ENCODE results near the gene FLNB. TPM values are rescaled to one million over a fixed set of nuclear protein-coding genes. Genes with fewer than 3 reads are reported as not detected.
A peak's percentile ranks its signal among the peaks of the same experiment; 100 is the strongest.
"Not testable (repeated sequence)": the region's sequence is repeated elsewhere in the genome, so short reads cannot be mapped to it uniquely, and the experiment has no call there.

Gene FLNB
- total RNA-seq, 2 experiments from 2014 or later = 23.1 to 26.0 TPM

DNA sequence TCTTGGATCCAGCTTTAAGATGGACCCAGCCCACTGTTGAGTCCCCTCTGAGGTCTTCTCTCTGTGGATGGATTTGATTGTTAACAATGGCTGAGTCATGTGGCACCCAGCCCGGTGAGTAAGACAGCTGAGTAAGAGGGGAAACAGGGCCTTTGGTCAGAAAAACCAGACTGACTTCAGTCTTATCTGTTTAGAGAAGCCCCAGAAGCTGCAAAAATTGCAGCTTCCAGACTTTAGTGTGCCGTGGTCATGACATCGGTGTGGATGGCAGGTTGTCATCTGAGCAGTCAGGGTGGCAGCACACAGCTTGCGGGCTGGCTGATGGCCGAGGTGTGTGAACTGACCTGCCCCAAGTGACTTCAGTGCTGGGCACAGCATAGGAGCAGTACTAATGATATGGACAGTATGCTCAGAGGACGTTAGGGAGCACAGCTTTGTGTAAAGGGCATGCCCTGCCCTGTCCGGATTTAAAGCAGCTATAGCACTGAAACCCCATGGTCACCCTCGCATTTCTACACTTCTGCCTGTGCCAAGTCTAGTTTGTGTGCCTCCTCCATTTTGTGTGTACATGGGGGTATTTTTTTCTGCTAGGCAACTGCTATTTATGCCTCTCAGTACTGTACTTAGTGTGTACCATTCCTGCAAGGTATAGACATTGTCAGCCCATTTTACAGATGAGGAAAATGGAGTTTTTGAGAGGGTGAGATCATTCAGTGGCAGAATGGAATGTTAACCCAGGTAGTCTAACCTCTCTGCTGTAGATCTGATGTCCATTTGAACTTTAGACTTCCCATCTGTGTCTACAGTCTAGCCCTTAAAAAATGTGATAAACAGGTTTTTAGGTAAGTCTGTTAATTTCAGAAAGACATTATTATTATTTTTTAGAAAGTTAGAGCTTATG lies 44.4 kb downstream of the FLNB start:
- DNase-seq = peak; percentile 77
- intact Hi-C loops (cut with micrococcal nuclease) = loop anchor here (1.0 kb wide), 2 partner anchors 17 to 30 kb away; no protein-coding TSS in a partner anchor
- Mint-ChIP-seq H3K27ac (peak overlapping the region; percentile 54), H3K4me1 (ENCODE audit: low read depth) (peaks cover 13% of the 10 kb centered on the region), H3K27me3 (no peaks in the 10 kb centered on the region), H3K4me3 (no peak overlapping the region), H3K36me3 (no peaks in the 10 kb centered on the region), H3K9me3 (no peaks in the 10 kb centered on the region)
- ChIA-PET CTCF (interaction anchor here (0.6 to 1.2 kb wide), 2 partner anchors 45 to 641 kb away, joined by 3 to 6 read pairs; partner anchors contain the start of gene FLNB), POLR2A (interaction anchor here (1.0 kb wide), 2 partner anchors 12 to 17 kb away, joined by 3 read pairs; no protein-coding TSS in a partner anchor)

DNA sequence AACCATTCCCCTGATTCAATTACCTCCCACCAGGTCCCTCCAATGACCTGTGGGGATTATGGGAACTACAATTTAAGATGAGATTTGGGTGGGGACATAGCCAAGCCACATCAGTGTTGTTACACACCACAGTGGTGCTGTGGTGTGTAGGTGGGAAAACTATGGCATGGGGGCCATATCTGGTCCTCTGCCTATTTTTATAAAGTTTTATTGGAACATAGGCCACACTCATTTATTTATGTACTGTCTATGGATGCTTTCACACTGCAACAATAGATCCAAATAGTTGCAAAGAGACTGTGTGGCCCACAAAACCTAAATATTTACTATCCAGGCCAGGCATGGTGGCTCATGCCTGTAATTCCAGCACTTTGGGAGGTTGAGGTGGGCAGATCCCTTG lies 46.4 kb downstream of the FLNB start:
- Mint-ChIP-seq H3K4me1 (ENCODE audit: low read depth) (peaks cover 13% of the 10 kb centered on the region), H3K36me3 (no peaks in the 10 kb centered on the region), H3K9me3 (no peaks in the 10 kb centered on the region), H3K27me3 (no peaks in the 10 kb centered on the region), H3K4me3 (no peak overlapping the region), H3K27ac (no peak overlapping the region)
- DNase-seq = no peak
- intact Hi-C loops (cut with micrococcal nuclease) = no loop called here
- POLR2A ChIA-PET = no interaction called here
- CTCF ChIA-PET = no interaction called here

DNA sequence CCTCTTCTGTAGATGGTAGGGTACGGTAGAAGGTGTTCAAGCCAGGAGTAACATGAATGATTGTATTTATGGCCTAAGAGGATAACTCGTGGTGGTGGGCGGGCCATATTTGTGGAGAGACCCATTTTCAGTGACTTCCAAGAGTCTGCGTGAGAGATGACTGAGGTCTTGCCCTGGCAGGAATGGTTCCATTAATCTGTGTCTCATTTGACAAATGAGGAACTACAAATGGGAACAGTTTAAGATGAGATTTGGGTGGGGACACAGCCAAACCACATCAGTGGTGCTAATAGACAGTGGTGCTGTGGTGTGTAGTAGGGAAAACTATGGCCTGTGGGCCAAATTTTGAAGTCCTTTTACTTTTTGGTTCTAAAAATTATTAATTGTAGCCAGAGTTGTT lies 47.1 kb downstream of the FLNB start:
- Mint-ChIP-seq H3K36me3 (no peaks in the 10 kb centered on the region), H3K9me3 (no peaks in the 10 kb centered on the region), H3K27ac (no peak overlapping the region), H3K27me3 (no peaks in the 10 kb centered on the region), H3K4me3 (no peak overlapping the region), H3K4me1 (ENCODE audit: low read depth) (peaks cover 13% of the 10 kb centered on the region)
- POLR2A ChIA-PET = no interaction called here
- CTCF ChIA-PET = no interaction called here
- no peak for DNase-seq
- intact Hi-C loops (cut with micrococcal nuclease) = no loop called here

DNA sequence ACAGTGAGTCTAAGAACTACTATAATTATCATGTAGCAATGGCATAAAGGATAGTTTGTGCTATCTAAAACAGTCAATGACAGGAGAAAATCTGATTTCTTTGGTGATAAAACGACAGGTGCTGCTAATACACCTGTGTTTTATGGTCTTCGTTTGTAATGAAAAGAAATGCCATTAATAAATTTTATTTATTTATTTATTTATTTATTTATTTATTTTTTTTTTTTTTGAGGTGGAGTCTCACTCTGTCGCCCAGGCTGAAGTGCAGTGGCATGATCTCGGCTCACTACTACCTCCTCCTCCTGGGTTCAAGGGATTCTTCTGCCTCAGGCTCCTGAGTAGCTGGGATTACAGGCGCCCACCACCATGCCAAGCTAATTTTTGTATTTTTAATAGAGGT lies 47.7 kb downstream of the FLNB start:
- CTCF ChIA-PET; H3K4me3 Mint-ChIP-seq; POLR2A ChIA-PET; intact Hi-C loops (cut with micrococcal nuclease); H3K9me3 Mint-ChIP-seq; H3K27ac Mint-ChIP-seq; H3K36me3 Mint-ChIP-seq; DNase-seq; H3K27me3 Mint-ChIP-seq: not testable (repeated sequence)
- H3K4me1 Mint-ChIP-seq (ENCODE audit: low read depth) = peaks cover 13% of the 10 kb centered on the region

DNA sequence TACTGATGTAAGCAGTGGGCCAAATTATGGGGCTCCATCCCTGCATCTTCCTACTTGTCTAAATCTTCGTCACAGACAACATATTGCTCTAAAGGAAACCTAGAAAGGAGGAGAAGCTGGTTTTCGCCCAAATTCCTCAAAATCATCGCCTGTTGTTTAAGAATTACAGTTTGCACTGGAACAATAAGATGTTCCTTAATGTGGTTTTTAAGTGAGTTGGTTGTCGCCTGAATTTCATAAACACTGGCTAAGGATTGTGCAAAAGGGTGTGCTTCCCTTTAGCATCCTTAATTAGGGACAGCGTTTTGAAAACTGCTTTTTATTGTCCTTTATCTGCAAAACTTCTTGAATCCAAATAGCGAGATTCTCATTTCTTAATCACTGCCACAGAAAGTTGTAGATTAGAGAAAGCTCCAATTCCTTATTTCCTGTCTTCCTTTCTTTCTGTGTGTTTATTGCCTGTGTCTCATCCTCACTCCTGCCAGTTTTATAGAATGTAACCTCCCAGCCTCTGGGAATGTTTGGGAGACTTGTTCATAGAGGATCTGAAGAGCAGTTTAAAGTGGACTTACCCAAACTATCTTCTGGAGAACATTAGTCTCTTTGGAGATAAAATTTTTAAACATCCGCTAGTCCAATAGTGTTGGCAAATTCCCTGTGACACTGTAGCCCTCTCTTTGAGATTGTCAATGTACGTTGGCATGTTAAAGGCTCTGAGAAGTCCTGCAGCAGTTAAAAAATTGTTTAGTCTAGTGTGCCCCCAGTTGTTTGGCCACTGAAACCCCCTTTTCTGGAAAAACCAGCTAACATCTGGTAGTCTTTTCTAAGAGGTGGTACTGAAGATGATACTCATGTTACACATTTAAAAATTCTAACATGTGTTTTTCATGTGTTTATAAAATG lies 50.4 kb downstream of the FLNB start:
- Mint-ChIP-seq H3K4me3 (no peak overlapping the region), H3K27ac (no peak overlapping the region), H3K27me3 (no peaks in the 10 kb centered on the region), H3K9me3 (no peaks in the 10 kb centered on the region), H3K4me1 (ENCODE audit: low read depth) (peaks cover 7% of the 10 kb centered on the region), H3K36me3 (no peaks in the 10 kb centered on the region)
- ChIA-PET CTCF (interaction anchor here (0.6 kb wide), 1 partner anchor 158 kb away, joined by 3 read pairs; no protein-coding TSS in a partner anchor), POLR2A (no interaction called here)
- intact Hi-C loops (cut with micrococcal nuclease) = no loop called here
- no peak for DNase-seq

DNA sequence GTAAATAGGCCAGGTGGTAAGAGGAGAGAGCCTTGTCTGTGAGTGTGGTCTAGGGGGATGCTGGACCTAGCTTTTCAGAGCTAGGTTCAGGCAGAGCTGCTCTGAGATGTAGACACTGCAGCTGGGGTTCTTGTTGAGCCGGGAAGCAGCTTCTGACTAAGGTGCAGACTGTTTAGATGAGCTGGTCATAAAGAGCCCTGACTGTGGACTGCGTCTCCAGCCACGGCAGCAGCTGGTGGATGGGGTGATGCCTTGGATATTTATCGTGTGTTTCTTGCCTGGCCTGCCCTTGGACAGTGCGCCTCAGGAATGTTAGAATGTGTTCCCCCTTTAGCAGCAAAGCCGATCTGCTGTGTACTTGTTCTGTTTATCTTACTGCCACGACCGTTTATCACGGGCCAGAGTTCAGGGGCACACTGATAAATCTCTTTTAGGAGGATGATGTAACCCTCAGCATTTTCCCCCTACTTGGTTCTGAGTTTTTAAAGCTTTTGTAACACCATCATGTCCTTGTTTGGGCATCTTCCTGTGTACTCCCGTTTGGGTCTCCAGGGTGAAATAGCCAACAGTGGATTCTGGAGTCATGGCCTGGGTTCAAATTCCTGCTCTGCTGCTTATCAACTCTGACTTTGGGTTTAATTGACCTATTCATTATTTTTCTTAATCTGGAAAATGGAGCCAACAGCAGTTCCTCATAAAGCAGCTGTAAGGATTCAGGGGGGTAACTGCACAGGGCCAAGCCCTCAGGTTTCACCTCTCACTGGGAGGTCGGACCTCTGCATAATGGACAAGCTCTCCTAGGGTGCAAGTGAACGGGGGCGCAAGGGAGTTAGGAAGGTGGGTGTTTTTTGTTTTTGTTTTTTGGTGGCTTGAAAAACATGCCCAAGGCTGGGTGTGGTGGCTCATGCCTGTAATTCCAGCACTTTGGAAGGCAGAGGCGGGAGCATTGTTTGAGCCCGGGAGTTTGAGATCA lies 51.4 kb downstream of the FLNB start:
- POLR2A ChIA-PET = no interaction called here
- H3K27me3 Mint-ChIP-seq = no peaks in the 10 kb centered on the region

DNA sequence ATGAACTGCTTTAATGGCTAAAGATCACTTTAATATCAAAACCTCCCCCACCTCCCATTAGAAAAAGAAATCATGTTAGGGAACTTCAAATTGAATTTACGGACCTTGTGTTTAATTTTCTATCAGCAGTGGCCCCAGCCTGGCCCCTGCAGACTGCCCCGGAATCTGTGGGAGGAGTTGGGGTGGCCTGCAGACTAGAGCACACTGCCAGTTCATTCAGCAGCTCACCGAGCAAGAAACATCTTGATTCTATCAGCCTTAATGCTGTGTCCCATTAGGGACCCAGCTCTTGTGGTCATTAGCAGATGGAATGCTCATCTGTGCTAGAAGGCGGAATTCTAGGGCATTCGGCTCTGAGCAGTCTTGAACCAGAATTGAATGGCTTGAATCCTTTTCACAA lies 54.2 kb downstream of the FLNB start:
- Mint-ChIP-seq H3K27me3 (no peaks in the 10 kb centered on the region), H3K4me1 (ENCODE audit: low read depth) (peaks cover 10% of the 10 kb centered on the region), H3K9me3 (no peaks in the 10 kb centered on the region), H3K4me3 (no peak overlapping the region), H3K36me3 (no peaks in the 10 kb centered on the region), H3K27ac (no peak overlapping the region)
- intact Hi-C loops (cut with micrococcal nuclease) = no loop called here
- no peak for DNase-seq
- CTCF ChIA-PET = no interaction called here
- POLR2A ChIA-PET = no interaction called here

More for the DNA sequence above, 51.4 kb downstream of the FLNB start:
- no peaks in the 10 kb centered on the region for H3K9me3 Mint-ChIP-seq
- intact Hi-C loops (cut with micrococcal nuclease) = no loop called here
- no peak overlapping the region for H3K27ac Mint-ChIP-seq
- no peaks in the 10 kb centered on the region for H3K36me3 Mint-ChIP-seq
- H3K4me1 Mint-ChIP-seq (ENCODE audit: low read depth) = peaks cover 5% of the 10 kb centered on the region
- no peak for DNase-seq
- CTCF ChIA-PET = interaction anchor here (0.6 kb wide), 1 partner anchor 157 kb away, joined by 3 read pairs; no protein-coding TSS in a partner anchor
- no peak overlapping the region for H3K4me3 Mint-ChIP-seq

DNA sequence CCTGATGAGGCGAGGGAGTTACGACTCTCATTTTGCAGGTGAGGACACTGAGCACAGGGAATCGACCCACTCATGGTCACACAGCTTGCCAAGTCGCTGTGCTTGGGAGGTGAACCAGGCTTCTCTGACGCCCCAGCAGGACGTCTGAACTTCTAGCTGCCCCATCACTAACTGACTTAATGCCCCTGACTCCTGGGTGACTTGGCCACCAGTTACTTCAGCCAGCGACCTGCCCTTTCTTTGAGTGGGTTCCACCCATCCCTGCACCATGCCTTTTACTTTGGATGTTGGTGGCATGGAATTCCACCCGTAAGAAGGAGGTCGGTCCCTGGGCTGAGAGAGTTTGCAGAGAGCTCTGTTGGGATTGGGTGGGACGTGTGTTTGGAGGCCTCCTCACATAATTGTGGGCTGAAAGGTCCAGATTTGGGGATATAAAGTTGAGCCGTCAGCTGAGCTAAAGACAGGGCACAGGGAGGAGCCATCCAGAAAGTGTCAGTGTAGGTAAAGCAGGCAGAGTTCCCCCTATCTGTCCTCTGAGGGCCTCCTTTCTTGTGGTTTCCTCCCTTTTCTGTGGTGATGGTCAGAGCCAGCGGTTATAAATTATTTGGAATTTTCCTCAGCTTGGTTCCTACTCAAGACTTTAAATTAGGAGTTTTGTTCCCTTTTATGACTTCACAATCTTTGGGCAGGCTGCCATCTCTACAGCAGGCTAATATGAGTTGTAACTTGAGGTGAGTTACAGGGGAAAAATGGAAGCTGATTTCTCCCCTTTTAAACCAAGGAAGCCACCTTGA lies 55.0 kb downstream of the FLNB start:
- POLR2A ChIA-PET = interaction anchor here (1.3 kb wide), 1 partner anchor 11 kb away, joined by 3 read pairs; no protein-coding TSS in a partner anchor
- Mint-ChIP-seq H3K27ac (no peak overlapping the region), H3K9me3 (no peaks in the 10 kb centered on the region), H3K4me3 (no peak overlapping the region), H3K4me1 (ENCODE audit: low read depth) (peaks cover 10% of the 10 kb centered on the region), H3K27me3 (no peaks in the 10 kb centered on the region), H3K36me3 (no peaks in the 10 kb centered on the region)
- intact Hi-C loops (cut with micrococcal nuclease) = no loop called here
- CTCF ChIA-PET = interaction anchor here (1.1 kb wide), 1 partner anchor 56 kb away, joined by 3 read pairs; no protein-coding TSS in a partner anchor
- no peak for DNase-seq

DNA sequence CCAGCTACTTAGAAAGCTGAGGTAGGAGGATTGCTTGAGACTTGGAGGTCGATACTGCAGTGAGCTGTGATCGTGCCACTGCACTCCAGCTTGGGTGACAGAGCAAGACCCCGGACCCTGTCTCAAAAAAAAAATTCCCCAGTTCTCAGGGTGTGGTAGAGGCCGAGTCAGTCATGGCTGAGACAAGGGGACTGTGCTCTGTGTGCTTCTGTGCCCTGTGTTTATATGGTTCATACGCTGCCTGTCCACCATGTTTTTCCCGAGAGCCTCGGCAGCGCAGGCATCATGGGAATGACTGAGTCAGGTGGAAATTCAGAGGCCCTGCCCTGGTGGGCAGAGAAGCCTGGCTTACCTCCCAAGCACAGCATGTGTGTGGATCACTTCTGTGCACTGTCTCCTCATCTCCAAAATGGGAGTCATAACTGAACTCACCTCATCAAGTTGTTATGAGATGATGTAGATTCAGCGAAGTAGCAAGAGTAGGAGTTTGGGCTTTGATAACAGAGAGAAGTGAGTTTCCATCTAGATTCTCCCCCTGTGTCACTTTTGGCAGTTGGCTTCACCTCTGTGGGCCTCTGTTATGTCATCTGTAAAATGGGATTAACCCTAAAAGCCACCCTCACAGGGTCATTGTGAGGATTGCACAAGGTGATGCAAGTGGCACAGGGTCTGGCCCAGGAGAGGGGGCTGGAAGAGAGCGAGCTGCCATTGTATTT lies 56.9 kb downstream of the FLNB start:
- ChIA-PET CTCF (interaction anchor here (1.3 kb wide), 1 partner anchor 10 kb away, joined by 4 read pairs; no protein-coding TSS in a partner anchor), POLR2A (interaction anchor here (1.3 kb wide), 1 partner anchor 13 kb away, joined by 3 read pairs; no protein-coding TSS in a partner anchor)
- Mint-ChIP-seq H3K36me3 (no peaks in the 10 kb centered on the region), H3K4me1 (ENCODE audit: low read depth) (peaks cover 10% of the 10 kb centered on the region), H3K27ac (no peak overlapping the region), H3K27me3 (no peaks in the 10 kb centered on the region), H3K4me3 (no peak overlapping the region), H3K9me3 (no peaks in the 10 kb centered on the region)
- intact Hi-C loops (cut with micrococcal nuclease) = loop anchor here (5.0 kb wide), 1 partner anchor 43 kb away; no protein-coding TSS in a partner anchor
- peak; percentile 29 for DNase-seq

DNA sequence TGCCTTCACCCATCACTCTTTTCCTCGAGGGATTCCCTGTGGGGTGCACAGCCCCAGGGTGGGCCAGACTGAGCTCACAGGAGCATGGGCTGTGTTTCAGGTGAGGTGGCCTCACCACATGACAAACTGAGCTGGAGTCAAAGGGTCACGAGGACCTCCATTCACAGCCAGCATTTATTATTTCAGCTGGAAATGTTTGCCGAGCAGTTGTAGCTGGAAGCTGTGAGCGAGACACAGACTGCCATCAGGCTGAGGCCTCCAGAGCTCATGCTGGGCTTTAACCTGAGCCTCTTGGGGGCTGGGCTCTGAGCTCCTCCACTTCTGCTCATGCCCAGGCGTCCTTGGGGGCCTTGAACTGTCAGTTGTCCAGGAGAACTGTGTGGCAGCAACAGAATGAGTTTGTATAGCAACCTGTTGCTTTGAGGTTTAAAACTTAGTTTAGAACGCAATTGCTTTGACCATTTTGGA lies 57.5 kb downstream of the FLNB start:
- no peak for DNase-seq
- Mint-ChIP-seq H3K9me3 (no peaks in the 10 kb centered on the region), H3K36me3 (no peaks in the 10 kb centered on the region), H3K27ac (no peak overlapping the region), H3K4me3 (no peak overlapping the region), H3K4me1 (ENCODE audit: low read depth) (peaks cover 10% of the 10 kb centered on the region), H3K27me3 (no peaks in the 10 kb centered on the region)
- intact Hi-C loops (cut with micrococcal nuclease) = loop anchor here (5.0 kb wide), 1 partner anchor 43 kb away; no protein-coding TSS in a partner anchor
- CTCF ChIA-PET = interaction anchor here (1.3 kb wide), 1 partner anchor 9 kb away, joined by 4 read pairs; no protein-coding TSS in a partner anchor
- POLR2A ChIA-PET = no interaction called here

Data from activated CD4-positive, alpha-beta memory T cell treated with anti-CD3 and anti-CD28 coated beads for 36 hours (primary cell).